IMR-90 (cell line): ENCODE results near the gene PLEKHG5. TPM values are rescaled to one million over a fixed set of nuclear protein-coding genes. Genes with fewer than 3 reads are reported as not detected.
A peak's percentile ranks its signal among the peaks of the same experiment; 100 is the strongest.

Experiments used
- ATAC-seq: fragments of 200-7000 bp; cut with Tn5 transposase; 2 replicates; pipeline ENCODE4 v1.9.1; 2020; ENCODE audit warnings: low read depth, mild to moderate bottlenecking, moderate library complexity
- BruUV-seq: library from RNA; stranded (reverse); fragments of 400-500 nt; replicated peaks from 2 replicates; lab custom pipeline; 2021; lab: Mats Ljungman, UMichigan
- CTCF ChIA-PET: fragments of 300-600 bp; formaldehyde crosslinking; extraction: SDS; loops from one replicate; lab custom pipeline; 2021; ENCODE audit warnings: antibody characterized with exemption; lab: Yijun Ruan, JAX
- POLR2A ChIA-PET: fragments of 300-600 bp; sonication (Branson Sonifier 250); formaldehyde crosslinking; loops from one replicate; lab custom pipeline; 2022; ENCODE audit warnings: antibody characterized with exemption; ENCODE audit not compliant: unreplicated experiment; lab: Charles Lee
- DNase-seq: peaks from one replicate; pipeline ENCODE4 v3.0.0; 2013
- H2AFZ ChIP-seq: replicated peaks from 2 replicates; pipeline ENCODE3; 2013; ENCODE audit warnings: low read length, mild to moderate bottlenecking; ENCODE audit not compliant: poor library complexity
- H2AK5ac ChIP-seq: 2 replicates; pipeline ENCODE4 v1.6.1; 2013; ENCODE audit warnings: low read depth, low read length, inconsistent platforms
- H2AK9ac ChIP-seq: replicated peaks from 2 replicates; pipeline ENCODE3; 2013; ENCODE audit warnings: mild to moderate bottlenecking, low read depth, low read length, moderate library complexity; ENCODE audit not compliant: poor library complexity
- H2BK120ac ChIP-seq: 2 replicates; pipeline ENCODE4 v1.6.1; 2013; ENCODE audit warnings: low read depth, low read length, inconsistent platforms
- H2BK15ac ChIP-seq: 3 replicates; pipeline ENCODE4 v1.6.1; 2013; ENCODE audit warnings: low read depth, low read length, inconsistent platforms
- H2BK20ac ChIP-seq: 2 replicates; pipeline ENCODE4 v1.6.1; 2013; ENCODE audit warnings: low read depth, mild to moderate bottlenecking, inconsistent platforms, low read length, moderate library complexity
- H2BK5ac ChIP-seq: 2 replicates; pipeline ENCODE4 v1.6.1; 2013; ENCODE audit warnings: mild to moderate bottlenecking, low read depth, low read length, inconsistent platforms; ENCODE audit not compliant: poor library complexity, severe bottlenecking
- H3K14ac ChIP-seq: replicated peaks from 2 replicates; pipeline ENCODE4 v1.6.1; 2013; ENCODE audit warnings: low read depth, low read length, inconsistent platforms
- H3K18ac ChIP-seq: 2 replicates; pipeline ENCODE4 v1.6.1; 2013; ENCODE audit warnings: low read depth, low read length, control low read depth
- H3K23ac ChIP-seq: 2 replicates; pipeline ENCODE4 v1.6.1; 2013; ENCODE audit warnings: low read depth, low read length, inconsistent platforms
- H3K27ac ChIP-seq: 2 replicates; pipeline ENCODE4 v1.5.1; 2013; ENCODE audit warnings: mild to moderate bottlenecking, control low read depth, low read length; ENCODE audit not compliant: insufficient read depth
- H3K27me3 ChIP-seq: 2 replicates; pipeline ENCODE4 v1.6.1; 2013; ENCODE audit warnings: low read length; ENCODE audit not compliant: control insufficient read depth, insufficient read depth
- H3K36me3 ChIP-seq: 2 replicates; pipeline ENCODE4 v1.6.1; 2013; ENCODE audit warnings: low read length, mixed read lengths; ENCODE audit not compliant: control insufficient read depth, insufficient read depth
- H3K4ac ChIP-seq: 2 replicates; pipeline ENCODE4 v1.6.1; 2013; ENCODE audit warnings: low read depth, low read length, inconsistent platforms
- H3K4me1 ChIP-seq: 2 replicates; pipeline ENCODE4 v1.6.1; 2013; ENCODE audit warnings: low read length, mixed read lengths; ENCODE audit not compliant: control insufficient read depth, insufficient read depth
- H3K4me2 ChIP-seq: 2 replicates; pipeline ENCODE4 v1.6.1; 2013; ENCODE audit warnings: low read depth, mild to moderate bottlenecking, control low read depth, low read length, moderate library complexity
- H3K4me3 ChIP-seq: 2 replicates; pipeline ENCODE4 v1.5.1; 2013; ENCODE audit warnings: low read depth, mild to moderate bottlenecking, control low read depth, low read length, moderate library complexity; ENCODE audit not compliant: insufficient read depth
- H3K56ac ChIP-seq: 2 replicates; pipeline ENCODE4 v1.6.1; 2013; ENCODE audit warnings: low read length, inconsistent platforms; ENCODE audit not compliant: insufficient read depth; ENCODE audit errors: extremely low read depth
- H3K79me1 ChIP-seq, 2 experiments: 2 replicates each; pipeline ENCODE4 v1.6.1; 2013; ENCODE audit warnings: low read length in 2 of 2, inconsistent platforms in 1 of 2, low read depth in 1 of 2
- H3K9ac ChIP-seq: 2 replicates; pipeline ENCODE4 v1.6.1; 2013; ENCODE audit warnings: low read depth, low read length, control low read depth
- H3K9me1 ChIP-seq: 2 replicates; pipeline ENCODE4 v1.6.1; 2013; ENCODE audit warnings: low read length, inconsistent platforms; ENCODE audit not compliant: insufficient read depth
- H3K9me3 ChIP-seq: 2 replicates; pipeline ENCODE4 v1.6.1; 2013; ENCODE audit warnings: low read length; ENCODE audit not compliant: control insufficient read depth, insufficient read depth
- H4K20me1 ChIP-seq: 2 replicates; pipeline ENCODE4 v1.6.1; 2013; ENCODE audit warnings: low read length, inconsistent platforms; ENCODE audit not compliant: insufficient read depth
- H4K5ac ChIP-seq: 2 replicates; pipeline ENCODE4 v1.6.1; 2013; ENCODE audit warnings: mild to moderate bottlenecking, low read depth, low read length, control low read depth
- H4K8ac ChIP-seq, 2 experiments: 2 replicates each; pipeline ENCODE4 v1.6.1; 2013; ENCODE audit warnings: low read depth in 2 of 2, low read length in 2 of 2, control low read depth in 1 of 2, inconsistent platforms in 1 of 2
- H4K91ac ChIP-seq: 2 replicates; pipeline ENCODE4 v1.6.1; 2013; ENCODE audit warnings: low read depth, low read length, inconsistent platforms; ENCODE audit not compliant: insufficient read depth
- CHD1 ChIP-seq: IDR thresholded peaks from 2 replicates; pipeline ENCODE4 v1.6.1; 2012; ENCODE audit warnings: low read depth, low read length, improper control_type of control experiment
- MXI1 ChIP-seq: IDR thresholded peaks from 2 replicates; pipeline ENCODE4 v1.6.1; 2012; ENCODE audit warnings: low read depth, mild to moderate bottlenecking, low read length, moderate library complexity, borderline replicate concordance
- WGBS, 2 experiments: methylation state at CpG; one replicate each; pipeline versions ENCODE4 v1.1.5 to v1.1.7; 2013; ENCODE audit warnings: missing lambda C conversion rate in 2 of 2; ENCODE audit not compliant: insufficient read length in 1 of 2; ENCODE audit errors: extremely low coverage in 2 of 2; 5-methylcytosine and 5-hydroxymethylcytosine counted together
- dilution Hi-C: fragments of 300-500 bp; cut with HindIII; formaldehyde crosslinking; loops from one replicate; pipeline ENCODE4 v1.14.3; 2018; ENCODE audit warnings: low sequenced_read_pairs; ENCODE audit not compliant: unreplicated experiment
- in situ Hi-C: fragments of 300-500 bp; cut with MboI; formaldehyde crosslinking; loops from 3 replicates; pipeline ENCODE4 v1.14.3; 2019; ENCODE audit warnings: low sequenced_read_pairs, inconsistent platforms, mixed read lengths
- intact Hi-C: fragments of 100-400 bp; cut with micrococcal nuclease; formaldehyde crosslinking; loops from 2 replicates; pipeline ENCODE4 v1.10.0; 2022
- polyA plus RNA-seq, 3 experiments: library from polyadenylated mRNA; depleted of rRNA; stranded (reverse); fragments of >200 nt; gene quantifications; 2 replicates each; pipeline ENCODE4 v1.2.3, GENCODE V29; 2012; ENCODE audit warnings: low replicate concordance in 1 of 3
- total RNA-seq: library from RNA; depleted of rRNA; stranded (reverse); fragments of >200 nt; gene quantifications from 2 replicates; pipeline ENCODE4 v1.2.3, GENCODE V29; 2012

PLEKHG5 gene
- total and polyA plus RNA-seq, 2 of the 4 experiments (the other 2 are of a cell fraction), result 4.8 to 11.6 TPM

DNA sequence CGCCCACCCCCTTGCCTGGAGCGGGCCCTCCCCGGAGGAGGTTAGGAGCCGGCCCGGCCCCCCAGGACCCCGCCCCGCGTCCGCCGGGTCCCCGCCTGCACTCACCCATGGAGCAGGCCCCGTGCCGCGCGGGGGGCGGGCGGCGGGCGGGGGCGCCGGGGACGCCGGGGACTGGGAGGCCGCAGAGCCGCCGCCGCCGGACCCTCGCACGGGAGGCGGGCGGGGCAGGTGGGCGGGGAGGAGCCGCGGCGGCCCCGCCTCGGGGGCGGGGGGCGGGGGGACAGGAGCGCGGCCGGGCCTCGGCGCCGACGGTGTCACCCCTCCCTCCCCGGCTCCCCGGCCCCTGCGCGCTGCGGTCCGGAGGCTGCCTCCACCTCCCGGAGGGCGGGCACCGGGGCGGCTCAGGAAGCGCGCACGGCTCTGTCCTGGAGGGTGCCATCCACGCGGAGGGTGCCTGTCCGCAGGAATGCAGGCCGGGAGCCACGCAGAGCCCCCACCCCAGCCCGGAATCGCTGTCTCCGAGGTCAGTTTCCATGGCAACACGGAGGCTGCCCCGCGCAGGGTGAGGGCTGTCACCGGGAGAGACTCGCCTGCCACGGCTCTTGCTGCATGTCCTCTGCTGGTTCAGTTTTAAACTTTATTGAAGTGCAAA lies 5.9 kb upstream of the PLEKHG5 start:
- Histone ChIP-seq H3K14ac (peak overlapping the region; percentile 87; the same call in 1 of the 2 replicates), H3K4me2 (peak overlapping the region; percentile 89), H2BK120ac (no peak overlapping the region), H3K27ac (no peak overlapping the region; the same call in 1 of the 2 replicates), H2AK5ac (no peak overlapping the region), H3K9me3 (no peaks in the 10 kb centered on the region), H3K79me1 (peaks cover 0 to 6% of the 10 kb centered on the region in 2 experiments; a peak in 1 of 4 replicates), H3K4me3 (peak overlapping the region; percentile 78), H3K4me1 (peaks cover 9% of the 10 kb centered on the region), H2BK20ac (no peak overlapping the region), H3K9me1 (0 out of 2 replicates have a peak, but pooled peaks cover 2% of the 10 kb centered on the region), H3K36me3 (no peaks in the 10 kb centered on the region), H4K8ac (peak overlapping the region in 1 of 2 experiments; percentile 17; a peak in 1 of 4 replicates), H4K20me1 (no peaks in the 10 kb centered on the region), H3K18ac (0 out of 2 replicates have a peak overlapping the region, but pooled peaks have one; percentile 2), H3K27me3 (peaks cover 7% of the 10 kb centered on the region), H3K56ac (no peak overlapping the region), H2AK9ac (no peak overlapping the region), H3K23ac (peak overlapping the region; percentile 33; the same call in 1 of the 2 replicates), H4K91ac (no peak overlapping the region), H2BK15ac (no peak overlapping the region), H3K4ac (peak overlapping the region; percentile 64), H4K5ac (0 out of 2 replicates have a peak overlapping the region, but pooled peaks have one; percentile 4), H2AFZ (peak overlapping the region; percentile 96), H2BK5ac (no peak overlapping the region), H3K9ac (peak overlapping the region; percentile 82)
- TF ChIP-seq CHD1 (no peak), MXI1 (peak; percentile 19; the same call in 1 of the 2 replicates)
- in situ Hi-C loops (loop anchor here (10.0 kb wide), 1 partner anchor 147 kb away; no protein-coding TSS in a partner anchor), dilution Hi-C loops (no loop called here), intact Hi-C loops (no loop called here)
- DNase-seq (no peak), ATAC-seq (peak; percentile 89)
- POLR2A ChIA-PET, result no interaction called here
- BruUV-seq, result no TSS peak
- WGBS, 2 experiments, result 0% methylated on average over 13 of the region's 74 CpGs; no CpG with 5 or more reads in 1 of the 2 experiments
- CTCF ChIA-PET, result no interaction called here
